KOPT-K1 (cell line): ENCODE data around the gene ANKRD34C.
A peak's percentile ranks its signal among the peaks of the same experiment; 100 is the strongest.
"Not testable (repeated sequence)": the region's sequence is repeated elsewhere in the genome, so short reads cannot be mapped to it uniquely, and the experiment has no call there.

Experiments
- H3K27ac ChIP-seq: fragments of 200-600 bp; sonication (generic); 2 replicates; pipeline ENCODE4 v1.5.1; 2016; ENCODE audit warnings: antibody characterized with exemption, mild to moderate bottlenecking, low read depth, low read length; ENCODE audit not compliant: poor library complexity, severe bottlenecking
- H3K36me3 ChIP-seq: fragments of 200-600 bp; sonication (generic); 2 replicates; pipeline ENCODE4 v1.5.1; 2017; ENCODE audit warnings: antibody characterized with exemption, mild to moderate bottlenecking, low read length, moderate library complexity; ENCODE audit not compliant: insufficient read depth
- H3K9me3 ChIP-seq: fragments of 200-600 bp; sonication (generic); 2 replicates; pipeline ENCODE4 v1.5.1; 2017; ENCODE audit warnings: antibody characterized with exemption, low read length, mild to moderate bottlenecking; ENCODE audit not compliant: insufficient read depth, poor library complexity, severe bottlenecking

The ANKRD34C gene

DNA sequence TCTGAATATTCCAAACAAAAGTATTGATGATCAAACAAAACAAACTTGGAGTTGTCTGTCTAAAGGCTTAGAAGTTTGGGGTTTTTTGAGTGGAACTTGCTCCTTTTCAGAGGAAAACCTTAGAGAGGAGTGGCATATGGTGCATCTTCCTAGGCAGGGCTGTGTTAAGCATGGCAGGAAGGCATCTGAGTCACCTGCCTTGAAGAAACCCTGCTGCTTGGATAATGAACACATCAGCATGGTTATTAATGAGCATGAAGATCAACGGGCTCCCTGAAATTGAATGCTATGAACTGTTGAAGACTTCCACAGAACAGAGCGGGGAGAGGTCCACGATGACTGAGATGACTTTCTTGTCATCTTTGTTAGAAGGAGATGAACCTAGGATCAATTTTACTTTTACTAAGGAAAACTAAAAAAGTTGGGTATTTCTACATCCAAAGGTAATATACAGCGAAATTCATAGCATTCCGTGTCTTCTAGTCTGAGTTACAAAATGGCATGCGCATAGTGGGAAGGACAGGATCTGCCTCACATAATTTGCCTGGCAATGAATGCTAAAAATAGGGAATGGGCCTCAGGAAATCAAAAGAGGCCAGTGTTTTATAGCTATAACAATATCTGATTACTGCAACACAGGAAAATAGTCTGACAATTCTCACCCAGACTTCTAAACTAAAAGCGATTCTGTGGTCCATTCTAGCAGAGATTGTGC is 16.8 kb downstream of the ANKRD34C start:
- Histone ChIP-seq H3K27ac (no peak overlapping the region), H3K9me3 (no peaks in the 10 kb centered on the region), H3K36me3 (no peaks in the 10 kb centered on the region)

DNA sequence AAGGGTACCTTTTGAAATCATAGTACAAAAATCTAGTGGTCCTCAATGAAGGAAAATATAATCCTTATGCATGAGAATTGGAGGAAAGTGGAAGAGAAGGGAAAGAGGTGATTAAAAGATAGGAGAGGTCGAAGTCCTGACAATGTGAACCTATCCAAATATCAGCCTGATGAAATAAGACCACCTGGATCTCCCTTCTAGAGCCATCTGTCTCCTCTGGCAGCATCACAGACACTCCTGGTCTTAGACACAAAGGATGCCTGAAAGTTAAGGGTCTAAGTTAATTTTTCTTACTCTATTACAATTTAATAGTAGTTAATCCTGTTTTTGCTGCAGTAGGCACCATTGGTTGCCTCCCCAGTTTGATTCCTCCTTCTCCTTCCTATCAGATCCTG is 17.3 kb downstream of the ANKRD34C start:
- no peak overlapping the region for H3K27ac ChIP-seq
- H3K36me3 ChIP-seq: no peaks in the 10 kb centered on the region
- H3K9me3 ChIP-seq: no peaks in the 10 kb centered on the region

DNA sequence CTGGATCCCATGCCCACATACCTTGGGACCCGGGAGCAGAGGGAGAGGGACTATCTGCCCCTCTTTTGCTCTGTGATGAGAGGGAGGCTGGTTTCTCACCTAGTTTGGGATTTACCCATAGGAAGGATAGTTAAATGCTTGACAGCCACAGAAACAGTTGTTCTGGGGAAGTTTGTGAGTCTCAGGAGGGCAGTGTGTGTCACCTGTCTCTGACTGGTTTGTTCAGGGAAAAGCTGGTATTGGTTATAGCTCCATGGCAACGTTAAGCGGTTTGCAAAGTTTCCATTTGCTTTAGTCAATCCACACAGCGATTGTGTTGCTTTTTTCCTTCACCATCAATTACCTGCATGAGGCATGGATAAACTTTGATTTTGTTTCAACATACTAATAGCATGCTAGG is 24.7 kb downstream of the ANKRD34C start:
- H3K9me3 ChIP-seq: no peaks in the 10 kb centered on the region
- no peaks in the 10 kb centered on the region for H3K36me3 ChIP-seq
- H3K27ac ChIP-seq: no peak overlapping the region

- Histone ChIP-seq H3K9me3 (no peaks in the 10 kb centered on the region), H3K36me3 (peaks cover 11% of the 10 kb centered on the region), H3K27ac (no peak overlapping the region)
Observed at GRCh38 chr15:79308874-79309273, 26.4 kb downstream of the ANKRD34C start.

DNA sequence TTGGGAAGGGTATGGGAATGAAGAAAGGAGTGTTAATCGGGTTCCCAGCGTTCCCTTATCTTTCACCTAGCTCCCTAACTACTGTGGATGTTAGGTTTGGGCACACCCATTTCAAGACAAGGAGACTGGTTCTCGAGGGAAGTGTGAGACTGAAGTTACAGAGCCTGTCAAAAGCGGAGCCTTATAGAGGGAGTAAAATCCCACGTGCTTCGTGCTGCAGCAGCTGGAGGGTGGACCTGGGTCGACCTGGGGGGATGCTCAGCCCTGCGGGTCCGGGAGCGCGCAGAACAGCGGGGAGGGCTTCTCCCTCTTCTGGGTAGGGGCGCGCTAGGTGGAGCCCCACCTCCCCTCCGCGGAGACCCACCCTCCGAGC is 28.1 kb downstream of the ANKRD34C start:
- Histone ChIP-seq H3K36me3 (peaks cover 28% of the 10 kb centered on the region), H3K9me3 (no peaks in the 10 kb centered on the region), H3K27ac (no peak overlapping the region)

GRCh38 chr15:79310985-79311900 is 28.7 kb downstream of the ANKRD34C start, which contains the start of gene TMED3:
Gene TMED3, plus strand, starts transcription at chr15:79311112. Its CDS starts 138 bp downstream, at chr15:79311250.
- peaks cover 34% of the 10 kb centered on the region for H3K36me3 ChIP-seq
- no peaks in the 10 kb centered on the region for H3K9me3 ChIP-seq
- H3K27ac ChIP-seq: peak within 1 kb of the TSS; percentile 68

GRCh38 chr15:79311901-79312553 is 29.5 kb downstream of the ANKRD34C start:
- Histone ChIP-seq H3K9me3 (no peaks in the 10 kb centered on the region), H3K27ac (peak overlapping the region; percentile 68), H3K36me3 (peaks cover 42% of the 10 kb centered on the region)

GRCh38 chr15:79314186-79314585 is 31.7 kb downstream of the ANKRD34C start:
- H3K9me3 ChIP-seq: no peaks in the 10 kb centered on the region
- peaks cover 64% of the 10 kb centered on the region for H3K36me3 ChIP-seq
- H3K27ac ChIP-seq: no peak overlapping the region

- Histone ChIP-seq H3K9me3 (no peaks in the 10 kb centered on the region), H3K27ac (no peak overlapping the region), H3K36me3 (peaks cover 70% of the 10 kb centered on the region)
Observed at GRCh38 chr15:79314811-79315210, 32.3 kb downstream of the ANKRD34C start.

GRCh38 chr15:79315623-79316328 is 33.3 kb downstream of the ANKRD34C start:
- Histone ChIP-seq H3K9me3 (no peaks in the 10 kb centered on the region), H3K36me3 (peaks cover 77% of the 10 kb centered on the region), H3K27ac (peak overlapping the region; percentile 36)

- Histone ChIP-seq H3K27ac (peak overlapping the region; percentile 36), H3K9me3 (no peaks in the 10 kb centered on the region), H3K36me3 (peaks cover 88% of the 10 kb centered on the region)
Observed at GRCh38 chr15:79316864-79317263, 34.3 kb downstream of the ANKRD34C start.

DNA sequence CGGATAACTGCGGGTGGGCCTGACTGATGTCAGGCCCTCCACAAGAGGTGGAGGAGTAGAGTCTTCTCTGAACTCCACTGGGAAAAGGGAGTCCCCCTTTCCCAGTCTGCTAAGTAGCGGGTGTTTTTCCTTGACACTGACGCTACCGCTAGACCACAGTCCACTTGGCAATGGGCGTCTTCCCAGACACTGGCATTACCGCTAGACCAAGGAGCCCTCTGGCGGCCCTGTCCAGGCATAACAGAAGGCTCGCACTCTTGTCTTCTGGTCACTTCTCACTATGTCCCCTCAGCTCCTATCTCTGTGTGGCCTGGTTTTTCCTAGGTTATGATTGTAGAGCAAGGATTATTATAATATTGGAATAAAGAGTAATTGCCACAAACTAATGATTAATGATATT is 37.5 kb downstream of the ANKRD34C start:
- H3K9me3 ChIP-seq, H3K27ac ChIP-seq: not testable (repeated sequence)
- H3K36me3 ChIP-seq: peaks cover 95% of the 10 kb centered on the region

GRCh38 chr15:79321876-79322275 is 39.4 kb downstream of the ANKRD34C start:
- H3K27ac ChIP-seq: no peak overlapping the region
- no peaks in the 10 kb centered on the region for H3K9me3 ChIP-seq
- H3K36me3 ChIP-seq: peaks cover 86% of the 10 kb centered on the region

DNA sequence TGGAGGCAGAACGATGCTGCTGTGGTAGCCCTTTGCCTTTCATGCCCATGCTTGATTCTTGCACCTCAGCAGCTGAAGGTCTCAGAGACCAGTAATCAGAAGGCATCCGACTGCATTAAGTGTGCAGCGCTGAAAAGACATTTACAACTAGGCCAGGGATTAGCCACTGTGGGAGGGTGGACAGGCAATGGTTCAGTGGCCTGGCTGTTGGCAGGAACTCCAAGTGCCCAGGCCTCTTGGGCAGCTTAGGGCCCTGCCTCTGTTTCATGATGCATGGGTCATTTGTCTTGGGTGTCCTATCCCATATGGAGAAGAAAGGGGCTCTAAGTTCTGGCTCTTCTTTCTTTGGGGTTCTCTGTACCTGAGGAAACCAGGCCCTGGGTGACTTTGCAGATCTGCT is 39.8 kb downstream of the ANKRD34C start:
- no peak overlapping the region for H3K27ac ChIP-seq
- peaks cover 82% of the 10 kb centered on the region for H3K36me3 ChIP-seq
- H3K9me3 ChIP-seq: no peaks in the 10 kb centered on the region

- H3K27ac ChIP-seq: no peak overlapping the region
- H3K9me3 ChIP-seq: no peaks in the 10 kb centered on the region
- H3K36me3 ChIP-seq: peaks cover 75% of the 10 kb centered on the region
Observed at GRCh38 chr15:79322945-79323344, 40.4 kb downstream of the ANKRD34C start.
